OCI-LY7 (cell line): ENCODE data around the gene HMGN4. TPM values are rescaled to one million over a fixed set of nuclear protein-coding genes. Genes with fewer than 3 reads are reported as not detected.

Experiments
- BruUV-seq: library from RNA; stranded (reverse); fragments of 400-500 nt; replicated peaks from 2 replicates; lab custom pipeline; 2021; lab: Mats Ljungman, UMichigan
- CTCF ChIA-PET: fragments of 300-600 bp; sonication (Branson Sonifier 250); formaldehyde crosslinking; loops from one replicate; lab custom pipeline; 2022; ENCODE audit warnings: antibody characterized with exemption; ENCODE audit not compliant: unreplicated experiment; lab: Charles Lee
- POLR2A ChIA-PET: fragments of 300-600 bp; sonication (Branson Sonifier 250); formaldehyde crosslinking; loops from one replicate; lab custom pipeline; 2022; ENCODE audit warnings: antibody characterized with exemption; lab: Charles Lee
- DNase-seq: peaks from one replicate; pipeline ENCODE4 v3.0.0-alpha.2; 2015; ENCODE audit warnings: low spot score
- H2AFZ ChIP-seq: fragments of 200-600 bp; sonication (generic), shearing (Covaris generic); 2 replicates; pipeline ENCODE4 v1.6.1; 2014; ENCODE audit warnings: mild to moderate bottlenecking, antibody characterized with exemption, low read length, moderate library complexity
- H3K27ac ChIP-seq: fragments of 200-600 bp; sonication (generic); 2 replicates; pipeline ENCODE4 v1.5.1; 2014; ENCODE audit warnings: mixed run types, low read depth, mild to moderate bottlenecking, moderate library complexity, low read length, inconsistent platforms; ENCODE audit not compliant: poor library complexity, severe bottlenecking
- H3K36me3 ChIP-seq: fragments of 200-600 bp; sonication (generic); 2 replicates; pipeline ENCODE4 v1.6.1; 2014; ENCODE audit warnings: mild to moderate bottlenecking, antibody characterized with exemption, low read length, moderate library complexity, mixed read lengths; ENCODE audit not compliant: insufficient read depth
- H3K4me1 ChIP-seq: fragments of 200-600 bp; sonication (generic); 2 replicates; pipeline ENCODE4 v1.5.1; 2014; ENCODE audit warnings: mild to moderate bottlenecking, low read length; ENCODE audit not compliant: insufficient read depth, poor library complexity, severe bottlenecking
- H3K4me2 ChIP-seq: fragments of 200-600 bp; sonication (generic); 2 replicates; pipeline ENCODE4 v1.6.1; 2014; ENCODE audit warnings: mild to moderate bottlenecking, low read length
- H3K4me3 ChIP-seq: fragments of 200-600 bp; sonication (generic); 2 replicates; pipeline ENCODE4 v1.5.1; 2014; ENCODE audit warnings: mild to moderate bottlenecking, low read depth, low read length; ENCODE audit not compliant: poor library complexity, severe bottlenecking
- H3K79me2 ChIP-seq: fragments of 200-600 bp; sonication (generic); 2 replicates; pipeline ENCODE4 v1.6.1; 2016; ENCODE audit warnings: low read depth, mild to moderate bottlenecking, low read length, moderate library complexity, mixed read lengths; ENCODE audit not compliant: insufficient read depth
- H3K9me2 ChIP-seq: fragments of 200-600 bp; sonication (generic); 2 replicates; pipeline ENCODE4 v1.6.1; 2016; ENCODE audit warnings: mild to moderate bottlenecking, low read length, mixed read lengths; ENCODE audit not compliant: insufficient read depth
- H3K9me3 ChIP-seq: fragments of 200-600 bp; sonication (generic); 2 replicates; pipeline ENCODE4 v1.6.1; 2014; ENCODE audit warnings: mild to moderate bottlenecking, mixed run types, low read length, mixed read lengths
- H4K20me1 ChIP-seq: fragments of 200-600 bp; sonication (generic); 2 replicates; pipeline ENCODE4 v1.6.1; 2014; ENCODE audit warnings: mild to moderate bottlenecking, antibody characterized with exemption, low read length, moderate library complexity, mixed read lengths; ENCODE audit not compliant: insufficient read depth
- EZH2phosphoT487 ChIP-seq: fragments of 200-600 bp; sonication (generic); IDR thresholded peaks from 2 replicates; pipeline ENCODE4 v1.6.1; 2018; ENCODE audit warnings: low read depth, borderline replicate concordance, mild to moderate bottlenecking, mixed run types, antibody characterized with exemption, low read length, moderate library complexity, mixed read lengths
- intact Hi-C: fragments of 100-400 bp; cut with micrococcal nuclease; formaldehyde crosslinking; loops from one replicate; pipeline ENCODE4 v1.10.0; 2022; ENCODE audit not compliant: unreplicated experiment
- total RNA-seq, 2 experiments: library from RNA; depleted of rRNA in 1 of 2; stranded (reverse); fragments of >200 nt in 1 of 2; shearing (Covaris generic) in 1 of 2; gene quantifications; 2 replicates each; pipeline ENCODE4 v1.2.3, GENCODE V29; 2014 to 2022
- TF ChIP-seq, protein P1 (sequence below): fragments of 200-600 bp; sonication (generic); conservative IDR thresholded peaks from 2 replicates; pipeline ENCODE4 v1.5.1; 2014; ENCODE audit warnings: mild to moderate bottlenecking, antibody characterized with exemption, low read length, moderate library complexity, mixed read lengths

The HMGN4 gene
- total RNA-seq, 2 experiments from 2014 or later = 104 to 113 TPM

DNA sequence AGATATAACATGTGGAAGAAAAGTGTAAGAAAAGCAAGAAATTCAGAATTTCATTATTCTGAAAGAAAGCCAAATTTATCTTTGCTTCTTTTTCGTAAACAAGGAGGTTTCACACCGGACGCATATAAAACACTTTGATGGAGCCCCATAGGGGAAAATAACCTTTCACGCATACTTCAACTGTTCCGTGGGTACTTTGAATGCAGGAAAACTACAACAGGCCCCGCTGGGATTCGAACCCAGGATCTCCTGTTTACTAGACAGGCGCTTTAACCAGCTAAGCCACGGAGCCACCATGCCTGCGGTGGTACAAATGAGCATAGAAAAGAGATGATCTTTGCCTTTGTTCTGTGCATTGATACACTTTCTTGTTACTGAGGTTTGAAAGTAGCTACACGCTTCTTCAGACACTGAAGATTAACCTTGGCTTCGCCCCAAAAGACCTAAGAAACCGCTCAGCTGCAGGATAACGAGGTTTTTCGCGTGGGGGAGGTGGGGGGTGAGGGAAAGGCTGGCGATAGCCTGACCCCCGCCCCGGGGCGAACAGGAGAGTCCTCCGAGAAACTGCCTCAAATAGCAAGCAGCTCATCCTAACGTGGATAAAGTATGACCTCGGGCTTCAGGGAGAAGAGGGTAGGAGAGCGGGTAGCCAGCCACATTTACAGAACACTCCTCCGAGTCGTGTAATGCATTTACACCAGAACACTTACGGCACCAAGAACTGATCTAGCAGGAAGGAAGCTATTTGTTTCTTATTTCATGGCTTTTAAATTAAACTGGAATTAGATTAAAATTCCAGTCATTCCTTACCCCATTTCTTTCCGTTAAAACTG lies 5.3 kb upstream of the HMGN4 start:
- Histone ChIP-seq H3K4me1 (peaks cover 47% of the 10 kb centered on the region), H4K20me1 (no peaks in the 10 kb centered on the region), H3K27ac (peak overlapping the region; percentile 93), H2AFZ (peak overlapping the region; percentile 93), H3K36me3 (no peaks in the 10 kb centered on the region), H3K79me2 (no peaks in the 10 kb centered on the region), H3K9me3 (no peaks in the 10 kb centered on the region), H3K4me2 (peak overlapping the region; percentile 80), H3K9me2 (no peaks in the 10 kb centered on the region), H3K4me3 (peak overlapping the region; percentile 69)
- TF ChIP-seq, protein P1, sequence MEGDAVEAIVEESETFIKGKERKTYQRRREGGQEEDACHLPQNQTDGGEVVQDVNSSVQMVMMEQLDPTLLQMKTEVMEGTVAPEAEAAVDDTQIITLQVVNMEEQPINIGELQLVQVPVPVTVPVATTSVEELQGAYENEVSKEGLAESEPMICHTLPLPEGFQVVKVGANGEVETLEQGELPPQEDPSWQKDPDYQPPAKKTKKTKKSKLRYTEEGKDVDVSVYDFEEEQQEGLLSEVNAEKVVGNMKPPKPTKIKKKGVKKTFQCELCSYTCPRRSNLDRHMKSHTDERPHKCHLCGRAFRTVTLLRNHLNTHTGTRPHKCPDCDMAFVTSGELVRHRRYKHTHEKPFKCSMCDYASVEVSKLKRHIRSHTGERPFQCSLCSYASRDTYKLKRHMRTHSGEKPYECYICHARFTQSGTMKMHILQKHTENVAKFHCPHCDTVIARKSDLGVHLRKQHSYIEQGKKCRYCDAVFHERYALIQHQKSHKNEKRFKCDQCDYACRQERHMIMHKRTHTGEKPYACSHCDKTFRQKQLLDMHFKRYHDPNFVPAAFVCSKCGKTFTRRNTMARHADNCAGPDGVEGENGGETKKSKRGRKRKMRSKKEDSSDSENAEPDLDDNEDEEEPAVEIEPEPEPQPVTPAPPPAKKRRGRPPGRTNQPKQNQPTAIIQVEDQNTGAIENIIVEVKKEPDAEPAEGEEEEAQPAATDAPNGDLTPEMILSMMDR = no peak
- no peak for TF ChIP-seq EZH2phosphoT487
- DNase-seq = peak; percentile 90
- ChIA-PET POLR2A (interaction anchor here (0.6 to 3.0 kb wide), 23 partner anchors 9 to 1170 kb away, joined by 3 to 25 read pairs (median 4); partner anchors contain the start of genes BTN1A1 and BTN2A2), CTCF (interaction anchor here (0.5 to 0.8 kb wide), 2 partner anchors 10 to 365 kb away, joined by 3 to 6 read pairs; no protein-coding TSS in a partner anchor)
- intact Hi-C loops = loop anchor here (1.0 to 2.0 kb wide), 3 partner anchors 12 to 58 kb away; no protein-coding TSS in a partner anchor
- BruUV-seq = no TSS peak

DNA sequence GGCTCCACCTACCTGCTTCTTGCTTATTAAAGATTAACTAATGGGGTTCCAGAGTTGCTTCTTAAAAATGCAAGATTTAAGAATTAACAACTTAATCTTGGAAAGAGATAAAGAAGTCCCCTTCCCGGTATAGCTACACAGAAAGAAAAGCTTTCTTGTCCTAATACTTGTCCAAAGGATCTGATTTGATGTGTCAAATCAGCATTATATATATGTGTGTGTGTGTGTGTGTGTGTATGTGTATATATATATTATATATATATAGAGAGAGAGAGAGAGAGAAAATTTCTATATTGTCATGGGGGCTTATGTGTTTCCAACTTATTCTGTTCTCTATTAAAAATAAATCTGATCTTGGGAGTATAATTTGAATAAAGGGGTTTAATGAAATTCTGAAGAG lies 4.6 kb upstream of the HMGN4 start:
- Histone ChIP-seq H3K27ac (peak overlapping the region; percentile 93), H3K4me3 (peak overlapping the region; percentile 69), H3K79me2 (peaks cover 3% of the 10 kb centered on the region), H3K9me2 (no peaks in the 10 kb centered on the region), H2AFZ (peak overlapping the region; percentile 93), H3K9me3 (no peaks in the 10 kb centered on the region), H3K36me3 (peaks cover 3% of the 10 kb centered on the region; the same call in 1 of the 2 replicates), H3K4me2 (peak overlapping the region; percentile 80), H3K4me1 (peaks cover 47% of the 10 kb centered on the region), H4K20me1 (no peaks in the 10 kb centered on the region)
- BruUV-seq = no TSS peak
- ChIA-PET POLR2A (interaction anchor here (0.8 to 3.0 kb wide), 17 partner anchors 9 to 263 kb away, joined by 3 to 25 read pairs (median 4); partner anchors contain the start of gene BTN1A1), CTCF (interaction anchor here (0.5 to 0.8 kb wide), 2 partner anchors 11 to 366 kb away, joined by 3 to 6 read pairs; no protein-coding TSS in a partner anchor)
- DNase-seq = no peak
- intact Hi-C loops = loop anchor here (2.0 kb wide), 1 partner anchor 59 kb away; no protein-coding TSS in a partner anchor
- TF ChIP-seq, protein P1 = no peak
